Measurements from ENCODE around the gene DDX5. TPM values are rescaled to one million over a fixed set of nuclear protein-coding genes. Genes with fewer than 3 reads are reported as not detected.
A peak's percentile ranks its signal among the peaks of the same experiment; 100 is the strongest.

Gene DDX5
- total and polyA plus RNA-seq, 2 of the 13 experiments (the other 11 are each of a cell fraction or from before 2014, with no cell fraction given), result 503 to 684 TPM

DNA sequence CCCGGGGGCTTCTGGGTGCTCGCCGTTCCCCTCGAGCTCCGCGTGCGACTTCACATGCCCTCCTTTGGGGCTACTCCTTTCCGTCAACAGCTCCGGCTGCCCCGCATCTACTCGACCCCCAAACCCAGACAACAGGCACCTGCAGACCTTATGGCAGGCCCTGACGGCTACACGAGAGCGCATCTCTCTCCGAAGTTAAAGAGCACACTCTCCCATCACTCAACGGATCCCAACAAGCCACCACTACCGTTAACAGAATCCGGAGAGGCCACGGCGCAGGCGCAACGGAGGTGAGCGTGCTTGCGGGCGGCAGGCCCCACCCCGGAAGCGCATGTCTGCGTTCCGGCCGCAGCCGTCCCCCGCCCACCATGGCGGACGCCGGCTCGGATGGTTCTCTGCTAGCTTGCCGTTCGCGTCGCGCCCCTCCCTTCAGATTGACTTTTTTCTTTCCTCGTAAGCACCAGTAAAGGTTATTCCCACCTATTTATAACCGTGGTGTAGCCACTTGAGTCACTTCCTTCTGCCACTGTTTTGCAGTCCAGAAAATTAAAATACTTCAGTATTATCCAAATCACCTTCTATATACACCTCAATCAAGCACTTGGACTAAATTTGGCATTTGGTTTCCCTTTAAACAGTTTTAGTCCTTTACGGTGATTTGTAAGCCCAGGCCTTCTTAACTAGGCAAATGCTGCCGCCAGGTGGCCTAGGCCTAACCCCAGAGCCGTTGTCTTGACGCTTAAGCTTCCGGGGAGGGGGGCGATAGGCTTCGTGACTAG, 9.1 kb downstream of the DDX5 start, which contains the start of gene POLG2 (continued):
- TF ChIP-seq MLX (CRISPR knock-in tag; IDR thresholded peaks at IDR 0.05), result peak; percentile 9; the same call in 1 of the 2 replicates
- TF ChIP-seq, protein P1, sequence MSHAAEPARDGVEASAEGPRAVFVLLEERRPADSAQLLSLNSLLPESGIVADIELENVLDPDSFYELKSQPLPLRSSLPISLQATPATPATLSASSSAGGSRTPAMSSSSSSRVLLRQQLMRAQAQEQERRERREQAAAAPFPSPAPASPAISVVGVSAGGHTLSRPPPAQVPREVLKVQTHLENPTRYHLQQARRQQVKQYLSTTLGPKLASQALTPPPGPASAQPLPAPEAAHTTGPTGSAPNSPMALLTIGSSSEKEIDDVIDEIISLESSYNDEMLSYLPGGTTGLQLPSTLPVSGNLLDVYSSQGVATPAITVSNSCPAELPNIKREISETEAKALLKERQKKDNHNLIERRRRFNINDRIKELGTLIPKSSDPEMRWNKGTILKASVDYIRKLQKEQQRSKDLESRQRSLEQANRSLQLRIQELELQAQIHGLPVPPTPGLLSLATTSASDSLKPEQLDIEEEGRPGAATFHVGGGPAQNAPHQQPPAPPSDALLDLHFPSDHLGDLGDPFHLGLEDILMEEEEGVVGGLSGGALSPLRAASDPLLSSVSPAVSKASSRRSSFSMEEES (CRISPR knock-in tag; IDR thresholded peaks at IDR 0.05), result peak; percentile 10; the same call in 1 of the 2 replicates
- peak; percentile 91 for TF ChIP-seq TAF1 (CRISPR knock-in tag; IDR thresholded peaks at IDR 0.05)
- peak; percentile 21 for TF ChIP-seq ZEB1 (IDR thresholded peaks at IDR 0.05; ENCODE audit: insufficient replicate concordance, low read depth)
- TF ChIP-seq PITX1 (CRISPR knock-in tag; IDR thresholded peaks at IDR 0.05), result no peak; the same call in 1 of the 2 replicates
- TF ChIP-seq RARG (CRISPR knock-in tag; IDR thresholded peaks at IDR 0.05; ENCODE audit: low read depth), result no peak
- peak; percentile 68; the same call in 1 of the 2 replicates for TF ChIP-seq SALL2 (CRISPR knock-in tag; IDR thresholded peaks at IDR 0.05)
- TF ChIP-seq CREB1 (IDR thresholded peaks at IDR 0.05), result 0 out of 2 replicates have a peak, but pooled peaks have one; percentile 2
- TF ChIP-seq CREB1 (CRISPR knock-in tag; IDR thresholded peaks at IDR 0.05), result peak; percentile 71; the same call in 1 of the 2 replicates
- TF ChIP-seq, protein P2, sequence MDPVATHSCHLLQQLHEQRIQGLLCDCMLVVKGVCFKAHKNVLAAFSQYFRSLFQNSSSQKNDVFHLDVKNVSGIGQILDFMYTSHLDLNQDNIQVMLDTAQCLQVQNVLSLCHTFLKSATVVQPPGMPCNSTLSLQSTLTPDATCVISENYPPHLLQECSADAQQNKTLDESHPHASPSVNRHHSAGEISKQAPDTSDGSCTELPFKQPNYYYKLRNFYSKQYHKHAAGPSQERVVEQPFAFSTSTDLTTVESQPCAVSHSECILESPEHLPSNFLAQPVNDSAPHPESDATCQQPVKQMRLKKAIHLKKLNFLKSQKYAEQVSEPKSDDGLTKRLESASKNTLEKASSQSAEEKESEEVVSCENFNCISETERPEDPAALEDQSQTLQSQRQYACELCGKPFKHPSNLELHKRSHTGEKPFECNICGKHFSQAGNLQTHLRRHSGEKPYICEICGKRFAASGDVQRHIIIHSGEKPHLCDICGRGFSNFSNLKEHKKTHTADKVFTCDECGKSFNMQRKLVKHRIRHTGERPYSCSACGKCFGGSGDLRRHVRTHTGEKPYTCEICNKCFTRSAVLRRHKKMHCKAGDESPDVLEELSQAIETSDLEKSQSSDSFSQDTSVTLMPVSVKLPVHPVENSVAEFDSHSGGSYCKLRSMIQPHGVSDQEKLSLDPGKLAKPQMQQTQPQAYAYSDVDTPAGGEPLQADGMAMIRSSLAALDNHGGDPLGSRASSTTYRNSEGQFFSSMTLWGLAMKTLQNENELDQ (CRISPR knock-in tag; IDR thresholded peaks at IDR 0.05; ENCODE audit: borderline replicate concordance), result no peak
- no peak; the same call in 1 of the 2 replicates for TF ChIP-seq ZNF782 (CRISPR knock-in tag; IDR thresholded peaks at IDR 0.05; ENCODE audit: borderline replicate concordance)
- TF ChIP-seq NFE2 (CRISPR knock-in tag; IDR thresholded peaks at IDR 0.05), result no peak
- TF ChIP-seq CEBPZ (IDR thresholded peaks at IDR 0.05; ENCODE audit: low read length), result no peak
- TF ChIP-seq SP5 (CRISPR knock-in tag; IDR thresholded peaks at IDR 0.05; ENCODE audit: borderline replicate concordance, low read depth), result peak; percentile 55; the same call in 1 of the 2 replicates
- TF ChIP-seq, protein P3, sequence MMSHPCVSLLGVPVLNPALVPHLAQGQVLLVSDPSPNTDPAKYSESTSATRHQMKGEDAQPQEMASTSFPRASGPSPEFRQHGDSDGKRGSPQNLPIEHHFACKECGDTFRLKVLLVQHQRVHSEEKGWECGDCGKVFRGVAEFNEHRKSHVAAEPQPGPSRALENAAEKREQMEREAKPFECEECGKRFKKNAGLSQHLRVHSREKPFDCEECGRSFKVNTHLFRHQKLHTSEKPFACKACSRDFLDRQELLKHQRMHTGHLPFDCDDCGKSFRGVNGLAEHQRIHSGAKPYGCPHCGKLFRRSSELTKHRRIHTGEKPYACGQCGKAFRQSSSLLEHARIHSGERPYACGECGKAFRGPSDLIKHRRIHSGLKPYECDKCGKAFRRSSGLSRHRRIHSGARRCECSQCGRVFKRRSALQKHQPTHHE (CRISPR knock-in tag; IDR thresholded peaks at IDR 0.05; ENCODE audit: borderline replicate concordance), result peak; percentile 93
- peak; percentile 62; the same call in 1 of the 2 replicates for TF ChIP-seq NCOA5 (CRISPR knock-in tag; IDR thresholded peaks at IDR 0.05)
- TF ChIP-seq, protein P4, sequence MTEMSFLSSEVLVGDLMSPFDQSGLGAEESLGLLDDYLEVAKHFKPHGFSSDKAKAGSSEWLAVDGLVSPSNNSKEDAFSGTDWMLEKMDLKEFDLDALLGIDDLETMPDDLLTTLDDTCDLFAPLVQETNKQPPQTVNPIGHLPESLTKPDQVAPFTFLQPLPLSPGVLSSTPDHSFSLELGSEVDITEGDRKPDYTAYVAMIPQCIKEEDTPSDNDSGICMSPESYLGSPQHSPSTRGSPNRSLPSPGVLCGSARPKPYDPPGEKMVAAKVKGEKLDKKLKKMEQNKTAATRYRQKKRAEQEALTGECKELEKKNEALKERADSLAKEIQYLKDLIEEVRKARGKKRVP (CRISPR knock-in tag; IDR thresholded peaks at IDR 0.05), result peak; percentile 45 to 88
- TF ChIP-seq PHB2 (IDR thresholded peaks at IDR 0.05; ENCODE audit: partially characterized antibody), result no peak
- TF ChIP-seq ZNF124 (CRISPR knock-in tag; IDR thresholded peaks at IDR 0.05), result peak; percentile 66

Measured in HepG2 (cell line).